Nephron (organoid): ENCODE data around the gene CACNA1S.

Source experiments
- H3K27ac Mint-ChIP-seq, 3 experiments: 2 replicates each; pipeline ENCODE4 v1.8.0; 2020; ENCODE audit warnings: mixed read lengths in 3 of 3, mild to moderate bottlenecking in 2 of 3, moderate library complexity in 1 of 3
- H3K27me3 Mint-ChIP-seq: 2 replicates; pipeline ENCODE4 v1.8.0; 2021; ENCODE audit warnings: low read depth, mild to moderate bottlenecking, moderate library complexity, mixed read lengths
- H3K36me3 Mint-ChIP-seq: 2 replicates; pipeline ENCODE4 v1.8.0; 2020; ENCODE audit warnings: low read depth, mixed read lengths
- H3K4me1 Mint-ChIP-seq: 2 replicates; pipeline ENCODE4 v1.8.0; 2020; ENCODE audit warnings: mixed read lengths
- H3K4me3 Mint-ChIP-seq, 3 experiments: 2 replicates each; pipeline ENCODE4 v1.8.0; 2020; ENCODE audit warnings: mild to moderate bottlenecking in 3 of 3, mixed read lengths in 3 of 3, moderate library complexity in 2 of 3
- H3K9me3 Mint-ChIP-seq: 2 replicates; pipeline ENCODE4 v1.8.0; 2020; ENCODE audit warnings: mixed read lengths
- CTCF ChIP-seq, 3 experiments: fragments of 200-600 bp; sonication (generic); IDR thresholded peaks; one replicate each; pipeline ENCODE4 v1.5.0; 2021; ENCODE audit warnings: antibody characterized with exemption in 3 of 3; ENCODE audit not compliant: unreplicated experiment in 3 of 3

CACNA1S gene

GRCh38 chr1:201059871-201060555, 52.2 kb downstream of the CACNA1S start:
- Mint-ChIP-seq H3K27ac (peak overlapping the region in 1 of 3 experiments; percentile 61), H3K4me3 (no peak overlapping the region), H3K9me3 (no peaks in the 10 kb centered on the region), H3K27me3 (peaks cover 5% of the 10 kb centered on the region), H3K36me3 (no peaks in the 10 kb centered on the region), H3K4me1 (peaks cover 38% of the 10 kb centered on the region)
- no peak for TF ChIP-seq CTCF (IDR thresholded peaks at IDR 0.05; ENCODE audit: unreplicated experiment in 3 of 3)

GRCh38 chr1:201059401-201059800, 52.8 kb downstream of the CACNA1S start:
- no peak overlapping the region for H3K27ac Mint-ChIP-seq
- TF ChIP-seq CTCF (IDR thresholded peaks at IDR 0.05; ENCODE audit: unreplicated experiment in 3 of 3) = no peak
- no peaks in the 10 kb centered on the region for H3K36me3 Mint-ChIP-seq
- H3K9me3 Mint-ChIP-seq = no peaks in the 10 kb centered on the region
- H3K27me3 Mint-ChIP-seq = peaks cover 5% of the 10 kb centered on the region
- peaks cover 44% of the 10 kb centered on the region for H3K4me1 Mint-ChIP-seq
- H3K4me3 Mint-ChIP-seq = no peak overlapping the region

GRCh38 chr1:201054091-201054543, 58.1 kb downstream of the CACNA1S start:
- Mint-ChIP-seq H3K36me3 (no peaks in the 10 kb centered on the region), H3K4me1 (peaks cover 58% of the 10 kb centered on the region), H3K9me3 (no peaks in the 10 kb centered on the region), H3K27me3 (peaks cover 16% of the 10 kb centered on the region), H3K27ac (peak overlapping the region in 1 of 3 experiments; percentile 80), H3K4me3 (peak overlapping the region in 1 of 3 experiments; percentile 22)
- TF ChIP-seq CTCF (IDR thresholded peaks at IDR 0.05; ENCODE audit: unreplicated experiment in 3 of 3) = no peak

- Mint-ChIP-seq H3K27ac (no peak overlapping the region), H3K36me3 (no peaks in the 10 kb centered on the region), H3K27me3 (peaks cover 11% of the 10 kb centered on the region), H3K4me1 (peaks cover 58% of the 10 kb centered on the region), H3K9me3 (no peaks in the 10 kb centered on the region), H3K4me3 (no peak overlapping the region)
- TF ChIP-seq CTCF (IDR thresholded peaks at IDR 0.05; ENCODE audit: unreplicated experiment in 3 of 3) = no peak
These were observed 58.9 kb downstream of the CACNA1S start for GRCh38 chr1:201053155-201053860.

GRCh38 chr1:201051399-201051798, 60.8 kb downstream of the CACNA1S start:
- Mint-ChIP-seq H3K27ac (no peak overlapping the region), H3K36me3 (no peaks in the 10 kb centered on the region)

More at GRCh38 chr1:201051399-201051798, 60.8 kb downstream of the CACNA1S start:
- peaks cover 11% of the 10 kb centered on the region for H3K27me3 Mint-ChIP-seq
- TF ChIP-seq CTCF (IDR thresholded peaks at IDR 0.05; ENCODE audit: unreplicated experiment in 3 of 3) = no peak
- no peak overlapping the region for H3K4me3 Mint-ChIP-seq
- H3K9me3 Mint-ChIP-seq = no peaks in the 10 kb centered on the region
- peaks cover 40% of the 10 kb centered on the region for H3K4me1 Mint-ChIP-seq
